ENCODE data around the gene MGAT4B. TPM values are rescaled to one million over a fixed set of nuclear protein-coding genes. Genes with fewer than 3 reads are reported as not detected.
A peak's percentile ranks its signal among the peaks of the same experiment; 100 is the strongest.

MGAT4B gene
- polyA plus RNA-seq, 3 donors, result 12.4 to 151 (median 14.3) TPM

DNA sequence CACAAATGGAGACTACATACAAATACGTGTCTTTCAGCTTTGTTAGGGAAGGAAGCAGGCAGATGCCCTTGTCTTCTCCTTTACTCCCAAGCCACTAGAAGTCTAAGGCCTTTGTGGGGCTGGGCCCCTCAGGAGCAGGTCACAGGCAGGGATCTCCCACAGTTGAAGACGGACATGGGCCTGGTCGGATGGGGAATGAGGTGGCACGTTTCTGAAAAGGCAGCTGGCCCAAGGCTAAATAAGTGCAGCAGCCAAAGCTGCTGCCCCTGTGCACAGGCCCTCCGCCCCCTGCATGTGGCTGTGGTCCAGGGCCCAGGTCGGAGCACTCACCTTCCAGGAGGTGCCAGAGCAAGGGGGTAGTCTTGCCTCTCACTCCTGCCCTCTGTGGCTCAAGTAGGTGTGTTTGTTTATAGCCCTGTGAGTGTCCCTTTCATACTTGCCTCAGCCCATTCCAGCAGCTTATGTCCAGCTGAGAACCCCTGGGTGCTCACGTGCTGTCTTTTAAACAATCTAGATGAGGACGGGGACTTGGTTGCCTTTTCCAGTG, 15.9 kb upstream of the MGAT4B start:
- peaks cover 68% of the 10 kb centered on the region for H3K4me1 Mint-ChIP-seq
- Histone ChIP-seq H3K36me3 (replicated peaks in 1 of 2; ENCODE audit: control insufficient read depth in 1 of 2, insufficient read depth in 2 of 2, low read length in 2 of 2) (peaks cover 47 to 50% of the 10 kb centered on the region in 2 donors), H3K79me2 (ENCODE audit: insufficient read depth, low read length) (peaks cover 59% of the 10 kb centered on the region), H3K27me3 (ENCODE audit: control insufficient read depth in 2 of 2, insufficient read depth in 2 of 2, low read length in 2 of 2) (no peaks in the 10 kb centered on the region), H3K4me2 (replicated peaks; ENCODE audit: extremely low read depth, low read length, poor library complexity, severe bottlenecking) (peak overlapping the region; percentile 96), H3K27ac (ENCODE audit: low read depth in 1 of 2, low read length in 2 of 2) (peak overlapping the region in 1 of 2 donors; percentile 98), H2AFZ (ENCODE audit: insufficient read depth, low read depth, low read length, poor library complexity, severe bottlenecking) (no peak overlapping the region), H4K20me1 (ENCODE audit: insufficient read depth, low read length) (peaks cover 68% of the 10 kb centered on the region), H3K9ac (ENCODE audit: insufficient read depth, low read length, poor library complexity, severe bottlenecking) (no peak overlapping the region), H3K4me3 (replicated peaks in 1 of 3; ENCODE audit: low read depth in 2 of 3, low read length in 3 of 3) (peak overlapping the region in 1 of 3 experiments; percentile 99), H3K4me1 (ENCODE audit: control insufficient read depth in 1 of 2, insufficient read depth in 2 of 2, low read length in 2 of 2) (peaks cover 52 to 68% of the 10 kb centered on the region in 2 donors), H3K9me3 (replicated peaks in 1 of 2; ENCODE audit: control insufficient read depth in 1 of 2, insufficient read depth in 1 of 2, low read length in 2 of 2) (no peaks in the 10 kb centered on the region)
- peaks cover 0 to 3% (median 0%) of the 10 kb centered on the region in 7 donors for H3K9me3 Mint-ChIP-seq
- TF ChIP-seq, protein P1, sequence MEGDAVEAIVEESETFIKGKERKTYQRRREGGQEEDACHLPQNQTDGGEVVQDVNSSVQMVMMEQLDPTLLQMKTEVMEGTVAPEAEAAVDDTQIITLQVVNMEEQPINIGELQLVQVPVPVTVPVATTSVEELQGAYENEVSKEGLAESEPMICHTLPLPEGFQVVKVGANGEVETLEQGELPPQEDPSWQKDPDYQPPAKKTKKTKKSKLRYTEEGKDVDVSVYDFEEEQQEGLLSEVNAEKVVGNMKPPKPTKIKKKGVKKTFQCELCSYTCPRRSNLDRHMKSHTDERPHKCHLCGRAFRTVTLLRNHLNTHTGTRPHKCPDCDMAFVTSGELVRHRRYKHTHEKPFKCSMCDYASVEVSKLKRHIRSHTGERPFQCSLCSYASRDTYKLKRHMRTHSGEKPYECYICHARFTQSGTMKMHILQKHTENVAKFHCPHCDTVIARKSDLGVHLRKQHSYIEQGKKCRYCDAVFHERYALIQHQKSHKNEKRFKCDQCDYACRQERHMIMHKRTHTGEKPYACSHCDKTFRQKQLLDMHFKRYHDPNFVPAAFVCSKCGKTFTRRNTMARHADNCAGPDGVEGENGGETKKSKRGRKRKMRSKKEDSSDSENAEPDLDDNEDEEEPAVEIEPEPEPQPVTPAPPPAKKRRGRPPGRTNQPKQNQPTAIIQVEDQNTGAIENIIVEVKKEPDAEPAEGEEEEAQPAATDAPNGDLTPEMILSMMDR (IDR thresholded peaks at IDR 0.05), result no peak
- WGBS (ENCODE audit: insufficient coverage), result 94% methylated on average over 7 of the region's 8 CpGs
- peak overlapping the region; percentile 93 to 94 for H3K4me3 Mint-ChIP-seq
- peaks cover 5 to 7% (median 6%) of the 10 kb centered on the region in 3 donors for H3K27me3 Mint-ChIP-seq (ENCODE audit: low read depth in 3 of 3)
- peak overlapping the region; percentile 66 to 99 (median 98) for H3K27ac Mint-ChIP-seq
- peaks cover 51 to 58% of the 10 kb centered on the region in 2 donors for H3K36me3 Mint-ChIP-seq
- peak in 1 of 3 donors; percentile 1 for DNase-seq
- intact Hi-C loops (cut with micrococcal nuclease), result loop anchor here in 1 of 2 donors (10.0 kb wide), 2 partner anchors 152 to 198 kb away; partner anchors contain the start of gene HNRNPH1

GRCh38 chr5:179822059-179822432, 15.4 kb upstream of the MGAT4B start:
- Histone ChIP-seq H3K36me3 (replicated peaks in 1 of 2; ENCODE audit: control insufficient read depth in 1 of 2, insufficient read depth in 2 of 2, low read length in 2 of 2) (peaks cover 46 to 48% of the 10 kb centered on the region in 2 donors), H3K4me3 (replicated peaks in 1 of 3; ENCODE audit: low read depth in 2 of 3, low read length in 3 of 3) (peak overlapping the region; percentile 87 to 99 (median 87)), H3K4me2 (replicated peaks; ENCODE audit: extremely low read depth, low read length, poor library complexity, severe bottlenecking) (peak overlapping the region; percentile 96), H4K20me1 (ENCODE audit: insufficient read depth, low read length) (peaks cover 63% of the 10 kb centered on the region), H3K9me3 (replicated peaks in 1 of 2; ENCODE audit: control insufficient read depth in 1 of 2, insufficient read depth in 1 of 2, low read length in 2 of 2) (no peaks in the 10 kb centered on the region), H3K9ac (ENCODE audit: insufficient read depth, low read length, poor library complexity, severe bottlenecking) (peak overlapping the region; percentile 100), H3K27me3 (ENCODE audit: control insufficient read depth in 2 of 2, insufficient read depth in 2 of 2, low read length in 2 of 2) (no peaks in the 10 kb centered on the region), H2AFZ (ENCODE audit: insufficient read depth, low read depth, low read length, poor library complexity, severe bottlenecking) (no peak overlapping the region), H3K27ac (ENCODE audit: low read depth in 1 of 2, low read length in 2 of 2) (peak overlapping the region in 1 of 2 donors; percentile 98), H3K4me1 (ENCODE audit: control insufficient read depth in 1 of 2, insufficient read depth in 2 of 2, low read length in 2 of 2) (peaks cover 52 to 68% of the 10 kb centered on the region in 2 donors), H3K79me2 (ENCODE audit: insufficient read depth, low read length) (peaks cover 59% of the 10 kb centered on the region)
- Mint-ChIP-seq H3K27ac (peak overlapping the region; percentile 96 to 99 (median 98)), H3K27me3 (ENCODE audit: low read depth in 3 of 3) (peaks cover 6 to 9% (median 7%) of the 10 kb centered on the region in 3 donors), H3K36me3 (peaks cover 49 to 53% of the 10 kb centered on the region in 2 donors), H3K4me1 (peaks cover 68% of the 10 kb centered on the region), H3K9me3 (peaks cover 0 to 3% (median 0%) of the 10 kb centered on the region in 7 donors), H3K4me3 (peak overlapping the region; percentile 93 to 94)
- DNase-seq, result no peak
- TF ChIP-seq, protein P1 (IDR thresholded peaks at IDR 0.05), result no peak
- intact Hi-C loops (cut with micrococcal nuclease), result loop anchor here in 1 of 2 donors (10.0 kb wide), 2 partner anchors 153 to 197 kb away; partner anchors contain the start of gene HNRNPH1
- WGBS (ENCODE audit: insufficient coverage), result 79% methylated on average over 2 of the region's 3 CpGs
